Type B pancreatic cell (in vitro differentiated cells): ENCODE results near the gene OR13J1. TPM values are rescaled to one million over a fixed set of nuclear protein-coding genes. Genes with fewer than 3 reads are reported as not detected.
A peak's percentile ranks its signal among the peaks of the same experiment; 100 is the strongest.
"Not testable (repeated sequence)": the region's sequence is repeated elsewhere in the genome, so short reads cannot be mapped to it uniquely, and the experiment has no call there.

Experiments used
- DNase-seq: peaks from one replicate; pipeline ENCODE4 v3.0.0; 2021; ENCODE audit warnings: mixed read lengths; ENCODE audit not compliant: unreplicated experiment; ENCODE audit errors: extremely low spot score
- H3K27ac Mint-ChIP-seq: 2 replicates; pipeline ENCODE4 v1.8.0; 2021; ENCODE audit warnings: mild to moderate bottlenecking, mixed read lengths
- H3K27me3 Mint-ChIP-seq: 2 replicates; pipeline ENCODE4 v1.8.0; 2021; ENCODE audit warnings: mixed read lengths
- H3K36me3 Mint-ChIP-seq: 2 replicates; pipeline ENCODE4 v1.8.0; 2021; ENCODE audit warnings: mixed read lengths
- H3K4me1 Mint-ChIP-seq: one replicate; pipeline ENCODE4 v1.8.0; 2021; ENCODE audit warnings: mixed read lengths; ENCODE audit not compliant: unreplicated experiment
- H3K4me3 Mint-ChIP-seq: 2 replicates; pipeline ENCODE4 v1.8.0; 2021; ENCODE audit warnings: mild to moderate bottlenecking, mixed read lengths
- H3K9me3 Mint-ChIP-seq: 2 replicates; pipeline ENCODE4 v1.8.0; 2021; ENCODE audit warnings: mixed read lengths
- CTCF ChIP-seq: fragments of 200-600 bp; sonication (generic); conservative IDR thresholded peaks from 2 replicates; pipeline ENCODE4 v1.5.0; 2021; ENCODE audit warnings: antibody characterized with exemption, mild to moderate bottlenecking
- total RNA-seq: library from RNA; stranded (reverse); gene quantifications from 2 replicates; pipeline ENCODE4 v1.2.1, GENCODE V29; 2021; ENCODE audit warnings: low replicate concordance

Gene OR13J1
- total RNA-seq, 1 donor from 2014 or later = not detected

GRCh38 chr9:35914301-35914807 is 44.2 kb upstream of the OR13J1 start:
- Mint-ChIP-seq H3K27me3 (no peaks in the 10 kb centered on the region), H3K27ac (no peak overlapping the region), H3K9me3 (no peaks in the 10 kb centered on the region), H3K36me3 (no peaks in the 10 kb centered on the region), H3K4me1 (peaks cover 6% of the 10 kb centered on the region), H3K4me3 (no peak overlapping the region)
- no peak for DNase-seq
- TF ChIP-seq CTCF = no peak

- not testable (repeated sequence) for H3K4me3 Mint-ChIP-seq, H3K9me3 Mint-ChIP-seq, H3K36me3 Mint-ChIP-seq, H3K27me3 Mint-ChIP-seq, DNase-seq, H3K27ac Mint-ChIP-seq
- H3K4me1 Mint-ChIP-seq = peaks cover 11% of the 10 kb centered on the region
Measured at GRCh38 chr9:35913429-35913828, 43.2 kb upstream of the OR13J1 start.

- TF ChIP-seq CTCF = no peak
- Mint-ChIP-seq H3K27ac (no peak overlapping the region), H3K9me3 (no peaks in the 10 kb centered on the region), H3K36me3 (no peaks in the 10 kb centered on the region), H3K27me3 (no peaks in the 10 kb centered on the region), H3K4me1 (peaks cover 17% of the 10 kb centered on the region), H3K4me3 (no peak overlapping the region)
- no peak for DNase-seq
Measured at GRCh38 chr9:35912791-35913400, 42.7 kb upstream of the OR13J1 start.

- no peak for TF ChIP-seq CTCF
- no peak overlapping the region for H3K27ac Mint-ChIP-seq
- H3K9me3 Mint-ChIP-seq = no peaks in the 10 kb centered on the region
- DNase-seq = no peak
- no peaks in the 10 kb centered on the region for H3K27me3 Mint-ChIP-seq
- no peaks in the 10 kb centered on the region for H3K36me3 Mint-ChIP-seq
- peaks cover 27% of the 10 kb centered on the region for H3K4me1 Mint-ChIP-seq
- H3K4me3 Mint-ChIP-seq = no peak overlapping the region
Measured at GRCh38 chr9:35911690-35912089, 41.5 kb upstream of the OR13J1 start.

- H3K4me3 Mint-ChIP-seq = no peak overlapping the region
- peak; percentile 56 for TF ChIP-seq CTCF
Measured at GRCh38 chr9:35910613-35911359, 40.6 kb upstream of the OR13J1 start.

More at GRCh38 chr9:35910613-35911359, 40.6 kb upstream of the OR13J1 start:
- DNase-seq = no peak
- Mint-ChIP-seq H3K36me3 (no peaks in the 10 kb centered on the region), H3K4me1 (peaks cover 32% of the 10 kb centered on the region), H3K27me3 (no peaks in the 10 kb centered on the region), H3K9me3 (no peaks in the 10 kb centered on the region), H3K27ac (peak overlapping the region; percentile 50)
